Upper lobe of left lung (tissue), 4 donors: Measurements from ENCODE around the gene CLEC17A.
"Not testable (repeated sequence)": the region's sequence is repeated elsewhere in the genome, so short reads cannot be mapped to it uniquely, and the experiment has no call there.

Experiments used
- POLR2A ChIP-seq, 4 donors: fragments of 450-650 bp; IDR thresholded peaks; one replicate each; pipeline ENCODE4 v1.5.1; 2016 to 2017; ENCODE audit warnings: antibody characterized with exemption in 4 of 4, mild to moderate bottlenecking in 2 of 4
- POLR2AphosphoS5 ChIP-seq, 2 donors: sonication (generic); formaldehyde crosslinking; IDR thresholded peaks; one replicate each; pipeline ENCODE4 v1.5.1; 2017; ENCODE audit warnings: antibody characterized with exemption in 2 of 2
- TF ChIP-seq, protein P1 (sequence below), 6 experiments: fragments of 450-650 bp in 4 of 6; fragments of 200-600 bp in 2 of 6; sonication (generic) in 2 of 6; IDR thresholded peaks; one replicate each; pipeline ENCODE4 v1.5.1; 2016 to 2019; ENCODE audit warnings: antibody characterized with exemption in 6 of 6

DNA sequence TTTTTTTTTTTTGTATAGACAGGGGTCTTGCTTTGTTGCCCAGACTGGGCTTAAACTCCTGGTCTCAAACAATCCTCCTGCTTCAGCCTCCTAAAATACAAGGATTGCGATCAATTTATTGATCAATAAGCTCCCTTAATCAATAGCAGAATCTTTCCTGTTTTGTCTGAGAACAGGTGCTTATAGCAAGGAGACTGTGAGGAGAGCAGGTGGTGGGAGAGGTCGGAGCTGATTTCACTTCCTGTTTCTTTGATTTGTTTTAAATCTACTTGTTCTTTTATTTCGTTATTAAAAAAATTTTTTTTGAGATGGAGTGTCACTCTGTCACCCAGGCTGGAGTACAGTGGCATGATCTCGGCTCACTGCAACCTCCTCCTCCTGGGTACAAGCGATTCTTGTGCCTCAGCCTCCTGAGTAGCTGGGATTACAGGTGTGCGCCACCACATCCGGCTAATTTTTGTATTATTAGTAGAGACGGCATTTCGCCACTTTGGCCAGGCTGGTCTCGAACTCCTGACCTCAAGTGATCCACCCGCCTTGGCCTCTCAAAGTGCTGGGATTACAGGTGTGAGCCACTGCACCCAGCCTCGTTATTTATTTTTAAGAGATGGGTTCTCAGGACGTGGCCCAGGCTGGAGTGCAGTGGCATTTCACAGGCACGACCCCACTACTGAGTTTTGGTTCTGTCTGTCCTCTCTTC is 30.7 kb downstream of the CLEC17A start:
- TF ChIP-seq POLR2AphosphoS5, POLR2A (IDR thresholded peaks at IDR 0.05): not testable (repeated sequence)
- TF ChIP-seq, protein P1, sequence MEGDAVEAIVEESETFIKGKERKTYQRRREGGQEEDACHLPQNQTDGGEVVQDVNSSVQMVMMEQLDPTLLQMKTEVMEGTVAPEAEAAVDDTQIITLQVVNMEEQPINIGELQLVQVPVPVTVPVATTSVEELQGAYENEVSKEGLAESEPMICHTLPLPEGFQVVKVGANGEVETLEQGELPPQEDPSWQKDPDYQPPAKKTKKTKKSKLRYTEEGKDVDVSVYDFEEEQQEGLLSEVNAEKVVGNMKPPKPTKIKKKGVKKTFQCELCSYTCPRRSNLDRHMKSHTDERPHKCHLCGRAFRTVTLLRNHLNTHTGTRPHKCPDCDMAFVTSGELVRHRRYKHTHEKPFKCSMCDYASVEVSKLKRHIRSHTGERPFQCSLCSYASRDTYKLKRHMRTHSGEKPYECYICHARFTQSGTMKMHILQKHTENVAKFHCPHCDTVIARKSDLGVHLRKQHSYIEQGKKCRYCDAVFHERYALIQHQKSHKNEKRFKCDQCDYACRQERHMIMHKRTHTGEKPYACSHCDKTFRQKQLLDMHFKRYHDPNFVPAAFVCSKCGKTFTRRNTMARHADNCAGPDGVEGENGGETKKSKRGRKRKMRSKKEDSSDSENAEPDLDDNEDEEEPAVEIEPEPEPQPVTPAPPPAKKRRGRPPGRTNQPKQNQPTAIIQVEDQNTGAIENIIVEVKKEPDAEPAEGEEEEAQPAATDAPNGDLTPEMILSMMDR (IDR thresholded peaks at IDR 0.05), result not testable (repeated sequence)
